Spleen (tissue), 11 donors: ENCODE data around the gene LACTBL1. TPM values are rescaled to one million over a fixed set of nuclear protein-coding genes. Genes with fewer than 3 reads are reported as not detected.
A peak's percentile ranks its signal among the peaks of the same experiment; 100 is the strongest.

Experiments
- DNase-seq: peaks from one replicate; pipeline ENCODE4 v3.0.0-alpha.2; 2020
- H3K27ac ChIP-seq, 8 donors: fragments of 200-600 bp; sonication (generic) in 7 of 8; 1 replicate in 4 of 8; 2 replicates in 4 of 8; pipeline versions ENCODE4 v1.5.0 to v1.8.0; 2016 to 2021; ENCODE audit warnings: inconsistent platforms in 4 of 8, mild to moderate bottlenecking in 4 of 8, moderate library complexity in 1 of 8
- H3K27me3 ChIP-seq, 7 donors: fragments of 200-600 bp; sonication (generic) in 6 of 7; replicated peaks in 1 of 7; 1 replicate in 4 of 7; 2 replicates in 3 of 7; pipeline versions ENCODE4 v1.5.0 to v1.8.0; 2016 to 2021; ENCODE audit warnings: inconsistent platforms in 3 of 7, mild to moderate bottlenecking in 1 of 7
- H3K36me3 ChIP-seq, 6 donors: fragments of 200-600 bp; sonication (generic) in 5 of 6; 1 replicate in 4 of 6; 2 replicates in 2 of 6; pipeline versions ENCODE4 v1.5.0 to v1.8.0; 2016 to 2021; ENCODE audit warnings: inconsistent platforms in 2 of 6
- H3K4me1 ChIP-seq, 6 donors: fragments of 200-600 bp; sonication (generic) in 5 of 6; 1 replicate in 3 of 6; 2 replicates in 3 of 6; pipeline versions ENCODE4 v1.5.0 to v1.8.0; 2016 to 2021; ENCODE audit warnings: inconsistent platforms in 3 of 6
- H3K4me3 ChIP-seq, 8 donors: fragments of 200-600 bp; sonication (generic) in 7 of 8; 1 replicate in 4 of 8; 2 replicates in 4 of 8; pipeline versions ENCODE4 v1.5.0 to v1.8.0; 2016 to 2021; ENCODE audit warnings: inconsistent platforms in 4 of 8, mild to moderate bottlenecking in 4 of 8, moderate library complexity in 2 of 8
- H3K9me3 ChIP-seq, 8 donors: fragments of 200-600 bp; sonication (generic) in 7 of 8; 1 replicate in 4 of 8; 2 replicates in 4 of 8; pipeline versions ENCODE4 v1.5.0 to v1.8.0; 2016 to 2021; ENCODE audit warnings: inconsistent platforms in 4 of 8
- POLR2A ChIP-seq, 3 donors: fragments of 450-650 bp; IDR thresholded peaks; one replicate each; pipeline ENCODE4 v1.5.1; 2017; ENCODE audit warnings: antibody characterized with exemption in 3 of 3, mild to moderate bottlenecking in 1 of 3
- POLR2AphosphoS5 ChIP-seq, 3 donors: sonication (generic); formaldehyde crosslinking; IDR thresholded peaks; one replicate each; pipeline ENCODE4 v1.5.1; 2017; ENCODE audit warnings: antibody characterized with exemption in 3 of 3
- WGBS, 5 donors: extraction: QIAGEN DNeasy Blood & Tissue Kit in 3 of 5; methylation state at CpG; one replicate each; pipeline versions ENCODE4 v1.1.5 to v1.1.7; 2013 to 2018; 5-methylcytosine and 5-hydroxymethylcytosine counted together
- intact Hi-C: fragments of 100-400 bp; cut with DNase I; formaldehyde crosslinking; loops from one replicate; pipeline ENCODE4 v1.15.0; 2023; ENCODE audit warnings: low total_unique reads
- polyA plus RNA-seq, 3 donors: library from polyadenylated mRNA; stranded (reverse); fragments of 200-250 nt; gene quantifications; one replicate each; pipeline ENCODE4 v1.2.1, GENCODE V29; 2013
- total RNA-seq, 7 donors: library from RNA; depleted of rRNA in 3 of 7; stranded (reverse); fragments of >200 nt in 3 of 7; fragmentation: NEBNext Ultra II Directional in 4 of 7; extraction: Animal tissue kit (Norgen Biotek cat#: 25700) in 4 of 7; gene quantifications; one replicate each; pipeline versions ENCODE4 v1.1.0 to v1.2.1, GENCODE V29; 2016 to 2021
- TF ChIP-seq, protein P1 (sequence below), 11 experiments: fragments of 200-600 bp in 7 of 11; fragments of 450-650 bp in 4 of 11; sonication (generic) in 4 of 11; IDR thresholded peaks in 8 of 11; conservative IDR thresholded peaks in 3 of 11; 1 replicate in 7 of 11; 2 replicates in 4 of 11; pipeline versions ENCODE4 v1.4.0 to v1.8.0; 2016 to 2021; ENCODE audit warnings: antibody characterized with exemption in 11 of 11, inconsistent platforms in 4 of 11, mild to moderate bottlenecking in 1 of 11
- donor health status: healthy with polysubstance abuse.
- donor health status: DM: no; HTN: no; CAD: no; lungs with moderate emphysema.
- donor health status: DM: no; HTN: no; CAD: no.
- donor health status: Bipolar disorder and iron deficiency.
- donor health status: healthy.
- donor health status: DM: no; HTN: no; CAD: no.
- donor health status: DM: yes; HTN: yes; CAD: no.

LACTBL1 gene
- total and polyA plus RNA-seq, 10 donors, result not detected

DNA sequence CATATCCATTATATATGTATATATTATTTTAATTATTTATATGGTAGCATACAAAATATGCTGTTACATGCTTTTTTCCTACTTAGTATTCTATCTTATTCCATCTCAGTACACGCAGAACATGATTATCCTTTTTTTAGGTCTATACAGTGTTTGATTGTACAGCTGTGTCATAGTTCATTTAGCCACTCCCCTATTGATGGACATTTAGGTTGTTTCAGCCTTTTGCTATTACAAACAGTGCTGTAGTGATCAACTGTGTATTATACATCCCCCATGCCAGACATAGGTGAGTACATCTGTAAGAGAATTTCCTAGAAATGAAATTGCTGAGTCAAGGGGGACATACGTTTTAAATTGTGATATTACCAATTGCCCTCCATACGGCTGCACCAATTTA is 15.6 kb downstream of the LACTBL1 start:
- Histone ChIP-seq H3K9me3 (no peaks in the 10 kb centered on the region), H3K36me3 (no peaks in the 10 kb centered on the region), H3K27ac (no peak overlapping the region), H3K4me1 (peaks cover 0 to 11% (median 2%) of the 10 kb centered on the region in 6 donors), H3K4me3 (no peak overlapping the region), H3K27me3 (peaks cover 0 to 44% (median 19%) of the 10 kb centered on the region in 7 donors)
- no peak for DNase-seq
- TF ChIP-seq POLR2A (IDR thresholded peaks at IDR 0.05) (no peak), POLR2AphosphoS5 (IDR thresholded peaks at IDR 0.05) (no peak)
- TF ChIP-seq, protein P1, sequence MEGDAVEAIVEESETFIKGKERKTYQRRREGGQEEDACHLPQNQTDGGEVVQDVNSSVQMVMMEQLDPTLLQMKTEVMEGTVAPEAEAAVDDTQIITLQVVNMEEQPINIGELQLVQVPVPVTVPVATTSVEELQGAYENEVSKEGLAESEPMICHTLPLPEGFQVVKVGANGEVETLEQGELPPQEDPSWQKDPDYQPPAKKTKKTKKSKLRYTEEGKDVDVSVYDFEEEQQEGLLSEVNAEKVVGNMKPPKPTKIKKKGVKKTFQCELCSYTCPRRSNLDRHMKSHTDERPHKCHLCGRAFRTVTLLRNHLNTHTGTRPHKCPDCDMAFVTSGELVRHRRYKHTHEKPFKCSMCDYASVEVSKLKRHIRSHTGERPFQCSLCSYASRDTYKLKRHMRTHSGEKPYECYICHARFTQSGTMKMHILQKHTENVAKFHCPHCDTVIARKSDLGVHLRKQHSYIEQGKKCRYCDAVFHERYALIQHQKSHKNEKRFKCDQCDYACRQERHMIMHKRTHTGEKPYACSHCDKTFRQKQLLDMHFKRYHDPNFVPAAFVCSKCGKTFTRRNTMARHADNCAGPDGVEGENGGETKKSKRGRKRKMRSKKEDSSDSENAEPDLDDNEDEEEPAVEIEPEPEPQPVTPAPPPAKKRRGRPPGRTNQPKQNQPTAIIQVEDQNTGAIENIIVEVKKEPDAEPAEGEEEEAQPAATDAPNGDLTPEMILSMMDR (IDR thresholded peaks at IDR 0.05 in 8 of 11, conservative IDR thresholded peaks at IDR 0.05 in 3 of 11), result no peak
- WGBS, 5 donors, result 52 to 70% (median 62%) methylated on average over 3 of the region's 3 CpGs
- intact Hi-C loops, result no loop called here

DNA sequence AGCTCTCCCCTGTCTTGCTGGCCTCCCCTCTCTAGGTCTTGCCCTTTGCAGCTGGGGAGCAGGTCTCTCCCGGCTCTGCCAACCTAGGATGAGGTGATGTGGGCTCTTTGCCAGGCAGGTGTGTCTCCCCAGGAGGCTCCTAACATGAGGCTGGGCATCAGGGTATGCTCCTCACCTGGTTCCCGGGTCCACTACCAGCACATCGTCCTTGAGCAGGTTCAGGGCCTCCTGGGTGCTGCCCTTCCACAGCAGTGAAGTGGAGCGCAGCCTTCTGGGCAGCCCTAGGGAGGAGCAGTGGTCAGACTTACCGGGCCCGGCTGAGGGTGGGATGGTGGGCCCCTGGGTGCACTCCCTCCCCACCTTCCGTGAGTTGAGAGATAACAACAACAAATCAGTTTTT is 17.5 kb downstream of the LACTBL1 start:
- Histone ChIP-seq H3K9me3 (no peaks in the 10 kb centered on the region), H3K27me3 (peaks cover 0 to 63% (median 19%) of the 10 kb centered on the region in 7 donors), H3K27ac (no peak overlapping the region), H3K36me3 (no peaks in the 10 kb centered on the region), H3K4me1 (peaks cover 0 to 11% (median 2%) of the 10 kb centered on the region in 6 donors), H3K4me3 (no peak overlapping the region)
- TF ChIP-seq POLR2A (IDR thresholded peaks at IDR 0.05), result no peak
- TF ChIP-seq, protein P1 (IDR thresholded peaks at IDR 0.05 in 8 of 11, conservative IDR thresholded peaks at IDR 0.05 in 3 of 11), result no peak
- no peak for TF ChIP-seq POLR2AphosphoS5 (IDR thresholded peaks at IDR 0.05)
- intact Hi-C loops, result no loop called here
- 85 to 88% (median 85%) methylated on average over 5 to 7 of the region's 7 CpGs for WGBS, 5 donors
- peak; percentile 55 for DNase-seq

DNA sequence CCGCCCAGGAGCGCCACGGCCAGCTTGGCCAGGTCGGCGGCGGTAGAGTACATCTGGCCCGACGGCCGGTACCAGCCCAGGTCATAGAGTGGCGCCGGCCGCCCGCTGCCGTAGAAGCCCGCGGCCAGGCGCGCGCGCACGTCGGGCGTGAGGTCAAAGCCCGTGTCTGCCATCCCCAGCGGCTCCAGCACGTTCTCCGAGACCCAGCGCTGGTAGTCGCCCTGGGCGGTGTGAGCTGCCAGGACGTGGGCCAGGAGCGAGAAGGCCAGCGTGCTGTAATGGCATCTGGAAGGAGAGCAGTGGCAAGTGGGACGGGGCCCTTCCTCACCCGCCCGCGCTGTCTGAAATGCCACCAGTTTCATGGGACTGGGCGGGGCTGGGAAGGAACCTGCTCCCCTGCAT is 18.9 kb downstream of the LACTBL1 start:
- Histone ChIP-seq H3K27ac (no peak overlapping the region), H3K4me1 (peaks cover 0 to 11% (median 2%) of the 10 kb centered on the region in 6 donors), H3K4me3 (peak overlapping the region in 1 of 8 donors; percentile 21), H3K36me3 (no peaks in the 10 kb centered on the region), H3K27me3 (peaks cover 0 to 68% (median 19%) of the 10 kb centered on the region in 7 donors), H3K9me3 (no peaks in the 10 kb centered on the region)
- intact Hi-C loops, result no loop called here
- peak; percentile 65 for DNase-seq
- 15 to 30% (median 22%) methylated on average over 3 to 38 of the region's 38 CpGs for WGBS, 5 donors
- TF ChIP-seq POLR2A (IDR thresholded peaks at IDR 0.05) (no peak), POLR2AphosphoS5 (IDR thresholded peaks at IDR 0.05) (no peak)
- TF ChIP-seq, protein P1 (IDR thresholded peaks at IDR 0.05 in 8 of 11, conservative IDR thresholded peaks at IDR 0.05 in 3 of 11), result no peak

DNA sequence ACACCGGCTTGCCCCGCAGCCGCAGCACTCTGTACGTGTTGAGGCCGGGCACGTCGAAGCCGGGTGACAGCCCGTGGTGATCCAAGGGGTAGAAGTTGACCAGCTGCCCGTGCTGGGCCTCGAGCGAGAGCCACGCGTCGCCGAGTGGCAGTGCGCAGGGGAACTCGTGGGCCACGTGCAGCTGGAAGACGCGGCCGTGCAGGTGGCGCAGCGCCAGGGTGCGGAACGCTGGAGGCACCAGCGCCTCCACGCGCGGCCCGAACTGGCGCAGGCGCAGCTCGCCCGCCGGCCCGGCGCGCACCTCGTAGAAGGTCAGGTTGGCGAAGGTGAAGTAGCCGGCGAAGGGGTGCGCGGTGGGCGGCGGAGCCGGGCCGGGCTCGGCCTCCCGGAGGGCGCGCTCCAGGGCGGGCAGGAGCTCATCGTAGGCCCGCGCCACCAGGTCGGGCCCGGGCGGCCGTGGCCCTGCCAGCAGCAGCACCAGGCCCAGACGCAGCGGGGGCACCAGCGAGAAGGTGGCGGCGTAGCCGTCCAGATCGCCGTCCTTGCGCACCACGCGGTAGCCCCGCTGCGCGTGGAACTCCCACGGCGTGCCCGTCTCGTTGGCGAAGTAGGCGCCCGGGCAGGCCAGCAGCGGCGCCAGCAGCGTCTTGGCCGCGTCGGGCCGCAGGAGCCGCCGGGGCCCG is 19.5 kb downstream of the LACTBL1 start:
- intact Hi-C loops, result no loop called here
- Histone ChIP-seq H3K27ac (no peak overlapping the region), H3K36me3 (no peaks in the 10 kb centered on the region), H3K9me3 (no peaks in the 10 kb centered on the region), H3K4me3 (peak overlapping the region in 1 of 8 donors; percentile 21), H3K27me3 (peaks cover 0 to 68% (median 19%) of the 10 kb centered on the region in 7 donors), H3K4me1 (peaks cover 0 to 11% (median 2%) of the 10 kb centered on the region in 6 donors)
- WGBS, 5 donors, result 14 to 30% (median 18%) methylated on average over 22 to 92 of the region's 92 CpGs
- peak; percentile 51 for DNase-seq
- TF ChIP-seq, protein P1 (IDR thresholded peaks at IDR 0.05 in 8 of 11, conservative IDR thresholded peaks at IDR 0.05 in 3 of 11), result no peak
- TF ChIP-seq POLR2AphosphoS5 (IDR thresholded peaks at IDR 0.05) (no peak), POLR2A (IDR thresholded peaks at IDR 0.05) (no peak)
